ENCODE data around the gene RAP1GAP. TPM values are rescaled to one million over a fixed set of nuclear protein-coding genes. Genes with fewer than 3 reads are reported as not detected.

Gene RAP1GAP
- total and polyA plus RNA-seq, 4 donors: 8.6 to 23.1 (median 11.3) TPM

DNA sequence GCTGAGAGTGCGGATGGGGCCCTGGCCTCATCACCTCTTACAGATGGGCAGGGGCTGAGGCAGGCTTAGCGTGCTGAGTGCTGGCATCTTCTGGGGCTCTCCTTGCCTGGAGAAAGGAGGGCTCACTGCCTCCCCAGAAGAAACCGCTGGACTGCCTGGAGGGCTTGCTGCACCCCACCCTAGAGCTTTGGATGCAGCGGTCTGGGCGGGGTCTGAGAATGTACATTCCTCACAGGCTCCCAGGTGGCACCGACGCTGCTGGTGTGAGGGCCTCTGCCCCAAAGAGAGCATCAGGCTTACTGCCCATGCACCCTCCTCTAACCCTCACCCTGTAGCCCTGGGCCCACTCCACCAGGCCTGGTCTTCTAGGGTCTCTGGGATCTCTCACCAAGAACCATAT lies 51.1 kb downstream of the RAP1GAP start:
- Histone ChIP-seq H3K36me3 (ENCODE audit: control insufficient read depth in 4 of 4, insufficient read depth in 3 of 4, low read depth in 1 of 4, low read length in 3 of 4) (peaks cover 0 to 3% (median under 1%) of the 10 kb centered on the region in 4 donors), H3K27me3 (ENCODE audit: control insufficient read depth in 4 of 4, insufficient read depth in 4 of 4, low read length in 3 of 4) (no peaks in the 10 kb centered on the region), H3K4me3 (ENCODE audit: low read depth in 1 of 3, low read length in 3 of 3) (no peak overlapping the region), H3K27ac (ENCODE audit: low read depth in 1 of 2, low read length in 2 of 2) (no peak overlapping the region), H3K4me1 (ENCODE audit: control insufficient read depth in 4 of 4, insufficient read depth in 4 of 4, low read length in 3 of 4) (peaks cover 12 to 27% (median 24%) of the 10 kb centered on the region in 4 donors), H3K9me3 (ENCODE audit: control insufficient read depth in 4 of 4, low read length in 3 of 4) (no peaks in the 10 kb centered on the region), H3K9ac (ENCODE audit: low read depth in 1 of 2, low read length in 2 of 2) (no peak overlapping the region)
- WGBS: 96% methylated on average over 7 of the region's 7 CpGs
- no peak for DNase-seq (ENCODE audit: low spot score)
- TF ChIP-seq JUND (IDR thresholded peaks at IDR 0.05): no peak
- no peak for TF ChIP-seq EGR1 (IDR thresholded peaks at IDR 0.05; ENCODE audit: low read depth in 2 of 2)
- TF ChIP-seq, protein P1, sequence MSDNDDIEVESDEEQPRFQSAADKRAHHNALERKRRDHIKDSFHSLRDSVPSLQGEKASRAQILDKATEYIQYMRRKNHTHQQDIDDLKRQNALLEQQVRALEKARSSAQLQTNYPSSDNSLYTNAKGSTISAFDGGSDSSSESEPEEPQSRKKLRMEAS (IDR thresholded peaks at IDR 0.05): no peak
- no peak for TF ChIP-seq RAD21 (IDR thresholded peaks at IDR 0.05)

DNA sequence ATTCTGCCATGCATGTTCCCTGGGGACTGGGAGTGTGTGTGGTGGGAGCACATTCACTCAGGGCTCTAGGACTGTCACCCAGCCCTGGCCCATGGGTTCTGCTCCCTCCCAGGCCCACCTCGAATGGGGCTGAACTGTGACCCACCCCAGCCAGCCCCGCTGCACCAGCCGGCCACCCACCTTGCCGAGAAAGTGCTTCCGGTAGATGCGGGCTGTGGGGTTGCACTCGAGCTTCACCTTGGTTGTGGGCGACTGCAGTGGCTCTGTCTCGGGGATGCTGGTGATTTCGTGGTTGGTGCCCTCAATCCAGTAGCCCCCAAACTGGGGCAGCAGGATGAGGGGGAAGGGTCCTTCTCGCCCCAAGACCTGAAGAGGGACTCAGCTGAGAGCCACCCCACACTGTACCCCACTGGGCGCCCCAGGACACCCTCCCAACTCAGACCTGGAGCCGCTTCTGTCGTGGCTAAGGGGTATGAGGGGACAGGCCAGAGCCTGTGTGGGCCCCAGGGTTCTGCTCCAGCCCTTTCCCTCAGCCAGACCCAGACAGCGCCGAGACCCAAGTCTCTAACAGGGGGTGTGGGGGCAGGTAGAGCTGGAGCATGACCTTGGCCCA lies 51.9 kb downstream of the RAP1GAP start:
- no peak overlapping the region for H3K27ac ChIP-seq (ENCODE audit: low read depth in 1 of 2, low read length in 2 of 2)
- H3K4me3 ChIP-seq (ENCODE audit: low read depth in 1 of 3, low read length in 3 of 3): no peak overlapping the region
- DNase-seq (ENCODE audit: low spot score): no peak
- TF ChIP-seq RXRA (IDR thresholded peaks at IDR 0.05): no peak
- no peak for TF ChIP-seq HNF4G (IDR thresholded peaks at IDR 0.05)
- no peak overlapping the region for H3K9ac ChIP-seq (ENCODE audit: low read depth in 1 of 2, low read length in 2 of 2)
- H3K36me3 ChIP-seq (ENCODE audit: control insufficient read depth in 4 of 4, insufficient read depth in 3 of 4, low read depth in 1 of 4, low read length in 3 of 4): peaks cover 0 to 7% (median 3%) of the 10 kb centered on the region in 4 donors
- 95% methylated on average over 16 of the region's 16 CpGs for WGBS
- H3K4me1 ChIP-seq (ENCODE audit: control insufficient read depth in 4 of 4, insufficient read depth in 4 of 4, low read length in 3 of 4): peaks cover 10 to 22% (median 19%) of the 10 kb centered on the region in 4 donors
- no peaks in the 10 kb centered on the region for H3K27me3 ChIP-seq (ENCODE audit: control insufficient read depth in 4 of 4, insufficient read depth in 4 of 4, low read length in 3 of 4)
- H3K9me3 ChIP-seq (ENCODE audit: control insufficient read depth in 4 of 4, low read length in 3 of 4): no peaks in the 10 kb centered on the region

DNA sequence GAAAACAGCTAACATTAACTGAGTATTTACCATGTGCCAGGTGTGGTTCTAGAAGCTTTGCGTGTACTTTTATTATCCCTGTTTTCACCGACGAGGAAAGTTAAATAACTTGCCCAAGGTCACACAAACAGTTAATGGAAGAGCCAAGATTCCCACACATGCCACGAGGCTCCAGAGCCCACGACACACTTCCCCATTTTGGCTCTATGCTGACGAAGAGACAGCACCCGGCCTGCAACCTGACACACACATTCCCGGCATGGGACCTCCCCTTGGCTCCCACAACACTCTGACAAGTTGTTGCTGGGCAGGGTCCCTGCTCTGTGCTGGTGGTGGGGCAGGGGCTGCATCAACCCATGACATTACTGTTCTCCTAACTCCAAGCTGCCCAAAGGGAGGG lies 52.8 kb downstream of the RAP1GAP start:
- WGBS: 69% methylated on average over 8 of the region's 8 CpGs
- Histone ChIP-seq H3K4me1 (ENCODE audit: control insufficient read depth in 4 of 4, insufficient read depth in 4 of 4, low read length in 3 of 4) (peaks cover 5 to 13% (median 13%) of the 10 kb centered on the region in 4 donors), H3K9me3 (ENCODE audit: control insufficient read depth in 4 of 4, low read length in 3 of 4) (no peaks in the 10 kb centered on the region), H3K4me3 (ENCODE audit: low read depth in 1 of 3, low read length in 3 of 3) (no peak overlapping the region), H3K27me3 (ENCODE audit: control insufficient read depth in 4 of 4, insufficient read depth in 4 of 4, low read length in 3 of 4) (no peaks in the 10 kb centered on the region), H3K9ac (ENCODE audit: low read depth in 1 of 2, low read length in 2 of 2) (no peak overlapping the region), H3K36me3 (ENCODE audit: control insufficient read depth in 4 of 4, insufficient read depth in 3 of 4, low read depth in 1 of 4, low read length in 3 of 4) (peaks cover 0 to 7% (median 3%) of the 10 kb centered on the region in 4 donors), H3K27ac (ENCODE audit: low read depth in 1 of 2, low read length in 2 of 2) (no peak overlapping the region)
- TF ChIP-seq RAD21 (IDR thresholded peaks at IDR 0.05): no peak
- TF ChIP-seq SP1 (IDR thresholded peaks at IDR 0.05): no peak
- TF ChIP-seq, protein P2, sequence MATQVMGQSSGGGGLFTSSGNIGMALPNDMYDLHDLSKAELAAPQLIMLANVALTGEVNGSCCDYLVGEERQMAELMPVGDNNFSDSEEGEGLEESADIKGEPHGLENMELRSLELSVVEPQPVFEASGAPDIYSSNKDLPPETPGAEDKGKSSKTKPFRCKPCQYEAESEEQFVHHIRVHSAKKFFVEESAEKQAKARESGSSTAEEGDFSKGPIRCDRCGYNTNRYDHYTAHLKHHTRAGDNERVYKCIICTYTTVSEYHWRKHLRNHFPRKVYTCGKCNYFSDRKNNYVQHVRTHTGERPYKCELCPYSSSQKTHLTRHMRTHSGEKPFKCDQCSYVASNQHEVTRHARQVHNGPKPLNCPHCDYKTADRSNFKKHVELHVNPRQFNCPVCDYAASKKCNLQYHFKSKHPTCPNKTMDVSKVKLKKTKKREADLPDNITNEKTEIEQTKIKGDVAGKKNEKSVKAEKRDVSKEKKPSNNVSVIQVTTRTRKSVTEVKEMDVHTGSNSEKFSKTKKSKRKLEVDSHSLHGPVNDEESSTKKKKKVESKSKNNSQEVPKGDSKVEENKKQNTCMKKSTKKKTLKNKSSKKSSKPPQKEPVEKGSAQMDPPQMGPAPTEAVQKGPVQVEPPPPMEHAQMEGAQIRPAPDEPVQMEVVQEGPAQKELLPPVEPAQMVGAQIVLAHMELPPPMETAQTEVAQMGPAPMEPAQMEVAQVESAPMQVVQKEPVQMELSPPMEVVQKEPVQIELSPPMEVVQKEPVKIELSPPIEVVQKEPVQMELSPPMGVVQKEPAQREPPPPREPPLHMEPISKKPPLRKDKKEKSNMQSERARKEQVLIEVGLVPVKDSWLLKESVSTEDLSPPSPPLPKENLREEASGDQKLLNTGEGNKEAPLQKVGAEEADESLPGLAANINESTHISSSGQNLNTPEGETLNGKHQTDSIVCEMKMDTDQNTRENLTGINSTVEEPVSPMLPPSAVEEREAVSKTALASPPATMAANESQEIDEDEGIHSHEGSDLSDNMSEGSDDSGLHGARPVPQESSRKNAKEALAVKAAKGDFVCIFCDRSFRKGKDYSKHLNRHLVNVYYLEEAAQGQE (IDR thresholded peaks at IDR 0.05): no peak
- no peak for DNase-seq (ENCODE audit: low spot score)

All from liver (tissue), 9 donors.